DMS53 (cell line): ENCODE results near the gene PKDREJ.
A peak's percentile ranks its signal among the peaks of the same experiment; 100 is the strongest.
"Not testable (repeated sequence)": the region's sequence is repeated elsewhere in the genome, so short reads cannot be mapped to it uniquely, and the experiment has no call there.

Experiments
- DNase-seq: peaks from one replicate; lab custom pipeline; 2025; lab: John Stamatoyannopoulos, UW

The PKDREJ gene

DNA sequence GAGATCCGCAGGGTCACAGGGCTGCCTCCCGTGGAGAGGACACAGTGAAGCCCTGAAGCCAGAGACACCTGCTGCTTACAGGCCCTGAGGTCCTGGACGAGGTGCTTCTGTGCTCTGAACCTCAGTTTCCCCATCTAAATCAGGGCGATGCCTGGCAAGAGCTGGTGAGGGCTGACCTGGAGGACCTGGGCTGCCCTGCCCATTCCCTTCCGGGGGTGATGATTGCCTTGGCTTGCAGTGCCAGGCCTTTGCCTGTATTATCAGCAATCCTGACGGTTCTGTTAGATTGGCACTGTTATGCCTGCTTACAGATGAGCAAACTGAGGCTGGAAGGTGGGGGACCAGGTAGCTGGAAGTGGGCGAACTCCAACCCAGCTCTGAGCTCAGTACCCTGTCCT, 25.7 kb upstream of the PKDREJ start:
- DNase-seq, result no peak

DNA sequence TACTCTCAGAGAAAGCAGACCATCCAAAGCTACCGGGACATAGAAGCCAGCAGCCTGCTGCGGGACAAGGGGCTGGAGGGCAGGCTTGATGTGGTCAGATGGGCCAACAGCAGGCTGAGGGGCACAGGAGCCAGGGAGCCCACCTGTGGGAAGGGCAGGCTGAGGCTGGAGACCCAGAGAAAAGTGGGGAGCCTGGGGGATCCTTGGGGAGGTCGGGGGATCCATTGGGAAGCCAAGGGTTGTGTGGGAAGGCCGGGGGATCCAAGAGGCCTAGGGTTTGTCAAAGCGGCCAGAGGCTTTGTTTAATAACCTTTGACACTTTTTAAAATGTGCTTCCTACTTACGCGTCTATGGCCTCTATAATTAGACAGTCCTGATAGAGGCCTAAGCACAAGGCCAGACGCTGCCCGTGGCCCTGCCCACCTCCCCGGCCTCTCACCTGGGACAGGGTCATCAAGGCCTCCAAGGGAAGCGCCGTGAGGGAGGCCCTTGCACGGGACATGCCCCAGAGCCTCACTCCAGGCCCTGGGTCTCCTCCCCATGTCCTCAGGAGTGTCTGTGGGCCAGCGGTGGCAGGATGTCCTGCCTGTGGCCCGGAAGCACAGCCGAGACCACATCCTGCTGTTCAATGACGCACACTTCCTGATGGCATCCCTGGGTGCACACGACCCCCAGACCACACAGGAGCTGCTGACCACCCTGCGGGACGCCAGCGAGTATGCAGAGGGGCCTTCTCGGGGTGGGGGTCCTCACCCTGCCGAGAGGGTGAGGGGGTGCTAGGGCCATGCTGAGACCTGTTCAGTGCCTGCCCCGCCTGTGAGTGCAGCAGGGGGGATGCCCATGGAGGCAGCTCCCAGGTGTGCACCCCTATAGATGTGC, 25.0 kb upstream of the PKDREJ start:
- DNase-seq, result no peak

DNA sequence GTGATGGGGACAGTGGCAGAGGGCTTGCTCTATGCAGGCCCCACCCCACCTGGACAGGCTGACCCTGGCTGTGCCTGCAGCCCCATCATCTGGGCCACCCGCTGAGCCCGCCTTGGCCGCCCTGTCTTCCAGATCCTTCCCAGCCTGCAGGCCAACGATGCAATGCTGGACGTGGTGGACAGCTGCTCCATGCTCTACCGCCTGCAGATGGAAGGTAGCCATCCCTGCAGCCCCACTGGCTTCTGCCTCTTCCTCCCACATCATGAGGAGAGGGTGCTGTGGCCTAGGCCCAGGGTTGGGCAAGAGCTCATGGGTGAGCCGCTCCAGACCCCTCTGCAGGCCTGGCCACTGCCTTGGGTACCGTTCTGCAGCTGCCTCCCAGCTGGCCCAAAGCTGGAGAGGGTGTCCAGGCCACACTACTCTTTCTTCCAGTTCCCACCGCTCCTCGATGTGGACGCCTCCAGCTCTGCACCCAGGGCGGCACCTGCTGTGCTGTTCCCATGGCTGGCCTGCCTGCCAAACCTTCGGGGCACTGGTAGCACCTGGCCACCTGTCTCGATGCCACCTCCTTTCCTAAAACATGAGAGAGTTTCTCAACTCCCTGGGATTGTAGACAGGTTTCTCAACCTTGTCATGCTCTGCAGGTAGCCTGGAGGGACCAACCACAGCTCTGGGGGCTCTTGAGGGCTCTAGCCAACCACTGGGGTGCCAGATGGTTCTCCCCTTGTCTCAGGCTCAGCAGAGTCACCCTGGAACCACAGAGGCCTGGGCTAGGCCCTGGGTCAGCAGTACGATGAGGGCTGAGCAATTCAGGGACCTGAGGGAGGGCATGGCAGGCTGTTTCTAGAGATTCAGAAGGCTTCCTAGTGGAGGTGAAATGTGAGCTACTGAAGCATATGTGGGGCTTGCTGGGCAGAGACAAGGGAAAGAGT, 24.1 kb upstream of the PKDREJ start:
- no peak for DNase-seq

DNA sequence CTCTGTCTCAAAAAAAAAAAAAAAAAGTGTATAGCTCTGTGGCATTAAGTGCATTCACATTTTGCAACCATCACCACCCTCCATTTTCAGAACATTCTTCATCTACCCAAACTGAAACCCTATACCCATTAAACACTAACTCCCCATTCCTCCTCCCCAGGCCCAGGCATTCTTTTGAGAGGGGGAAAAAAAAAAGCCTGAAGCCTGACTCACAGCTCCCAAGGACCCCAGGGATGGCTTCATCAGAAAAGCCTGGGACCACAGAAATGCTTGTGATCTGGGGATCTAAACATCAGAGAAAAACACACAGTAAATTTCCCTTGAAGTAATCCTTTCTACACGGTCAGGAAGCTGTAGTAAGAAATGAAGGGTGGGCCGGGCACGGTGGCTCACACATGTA, 22.9 kb upstream of the PKDREJ start:
- DNase-seq, result no peak

DNA sequence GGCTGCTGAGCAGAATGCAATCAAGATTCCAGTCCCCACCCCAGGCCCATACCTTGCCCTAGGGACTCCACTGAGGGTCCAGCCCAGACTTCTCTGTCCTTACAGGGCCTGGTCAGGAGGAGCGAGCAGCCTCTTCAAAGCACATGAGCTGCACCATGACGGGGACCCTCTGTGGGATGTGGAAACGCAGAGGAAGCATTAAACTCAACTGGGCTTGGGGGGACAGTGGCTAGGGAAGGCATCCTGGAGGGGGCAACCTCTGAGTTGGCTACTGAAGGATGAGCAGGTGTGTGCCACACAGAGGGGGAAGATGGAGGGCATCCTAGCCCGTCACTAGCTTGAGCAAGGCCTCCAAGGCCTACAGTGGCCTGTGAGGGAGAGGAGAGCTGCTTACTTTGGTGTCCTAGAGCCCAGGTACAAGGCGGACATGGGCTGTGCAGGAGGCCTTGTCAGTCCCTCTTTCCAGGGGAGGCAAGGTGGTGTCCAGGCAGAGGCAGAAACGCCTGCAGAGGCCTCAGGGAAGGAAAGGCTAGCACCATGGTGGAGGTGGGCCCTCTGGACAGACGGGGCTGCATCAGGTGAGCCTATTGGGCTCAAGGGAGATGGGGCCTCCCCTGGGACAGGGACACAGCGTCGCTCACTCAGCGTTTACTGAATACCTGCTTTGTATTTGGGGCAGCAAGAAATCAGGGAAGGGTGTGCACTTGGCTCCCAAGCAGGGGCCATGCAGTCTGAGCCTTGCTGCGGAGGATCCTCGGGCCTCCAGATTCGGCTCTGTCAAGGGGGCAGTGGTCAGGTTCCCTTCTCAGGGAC, 18.9 kb upstream of the PKDREJ start:
- no peak for DNase-seq

DNA sequence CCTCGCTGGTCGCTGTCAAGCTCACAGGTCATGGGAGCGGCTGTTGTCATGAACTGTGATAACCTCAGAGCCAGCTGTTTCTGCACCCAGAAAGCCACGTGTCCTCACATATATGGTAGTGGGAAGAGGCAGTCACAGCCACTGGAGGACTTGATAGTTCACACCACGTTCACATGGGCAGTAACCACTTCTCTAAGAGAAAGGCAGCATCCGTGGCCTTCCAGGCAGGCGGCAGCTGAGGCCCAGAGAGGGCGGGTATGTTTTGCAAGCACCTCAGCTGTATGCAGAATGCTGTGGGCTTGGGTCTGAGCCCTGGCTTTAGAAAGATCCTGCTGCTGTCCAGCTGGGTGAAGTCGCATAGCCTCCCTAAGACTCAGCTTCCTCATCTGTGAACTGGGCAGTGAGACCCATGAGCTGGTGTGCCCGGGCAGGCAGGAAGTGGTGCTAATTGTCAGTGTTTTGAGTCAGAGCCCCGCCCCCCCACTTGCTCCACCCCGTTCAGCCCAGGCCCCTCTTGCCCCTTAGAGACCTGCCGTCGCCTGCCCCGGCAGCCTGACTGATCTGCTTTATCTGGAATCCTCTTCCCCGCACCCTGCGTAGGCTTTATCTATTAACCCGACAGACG, 18.0 kb upstream of the PKDREJ start:
- DNase-seq, result no peak

DNA sequence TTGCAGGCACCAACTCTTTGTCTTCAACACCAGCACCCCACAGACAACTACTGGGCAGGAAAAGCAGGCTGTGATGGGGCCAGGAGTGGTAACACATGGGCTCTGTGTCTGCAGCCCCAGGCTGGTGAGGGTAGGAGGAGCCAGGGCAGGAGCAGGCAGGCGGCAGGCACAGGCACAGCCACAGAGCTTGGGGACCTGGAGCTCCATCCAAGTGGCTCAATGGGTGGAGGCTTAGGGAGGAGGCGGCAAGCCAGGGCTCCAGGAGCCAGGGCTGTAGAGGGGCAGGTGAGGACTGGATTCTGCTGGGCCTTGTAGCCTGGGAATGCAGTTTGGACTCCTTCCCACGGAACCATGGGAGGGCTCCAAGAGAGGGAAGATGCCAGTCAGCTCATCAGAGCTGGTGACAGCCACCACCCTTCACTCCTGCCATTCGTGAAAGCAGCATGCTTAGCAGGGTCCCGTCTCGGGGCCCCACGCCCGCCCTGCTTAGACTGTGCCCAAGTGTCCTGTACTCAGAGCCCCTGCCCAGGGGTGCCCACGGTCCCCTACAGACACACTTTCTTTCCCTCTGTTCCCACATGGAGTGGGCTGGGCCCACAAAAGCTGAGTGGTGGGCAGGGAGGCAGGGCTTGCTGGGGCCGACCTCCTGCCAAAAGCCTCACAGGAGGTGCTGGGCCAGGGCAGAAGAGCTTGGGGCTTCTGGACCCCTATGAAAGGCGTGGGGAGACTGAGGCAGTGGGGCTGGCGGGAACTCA, 17.1 kb upstream of the PKDREJ start:
- DNase-seq, result no peak

DNA sequence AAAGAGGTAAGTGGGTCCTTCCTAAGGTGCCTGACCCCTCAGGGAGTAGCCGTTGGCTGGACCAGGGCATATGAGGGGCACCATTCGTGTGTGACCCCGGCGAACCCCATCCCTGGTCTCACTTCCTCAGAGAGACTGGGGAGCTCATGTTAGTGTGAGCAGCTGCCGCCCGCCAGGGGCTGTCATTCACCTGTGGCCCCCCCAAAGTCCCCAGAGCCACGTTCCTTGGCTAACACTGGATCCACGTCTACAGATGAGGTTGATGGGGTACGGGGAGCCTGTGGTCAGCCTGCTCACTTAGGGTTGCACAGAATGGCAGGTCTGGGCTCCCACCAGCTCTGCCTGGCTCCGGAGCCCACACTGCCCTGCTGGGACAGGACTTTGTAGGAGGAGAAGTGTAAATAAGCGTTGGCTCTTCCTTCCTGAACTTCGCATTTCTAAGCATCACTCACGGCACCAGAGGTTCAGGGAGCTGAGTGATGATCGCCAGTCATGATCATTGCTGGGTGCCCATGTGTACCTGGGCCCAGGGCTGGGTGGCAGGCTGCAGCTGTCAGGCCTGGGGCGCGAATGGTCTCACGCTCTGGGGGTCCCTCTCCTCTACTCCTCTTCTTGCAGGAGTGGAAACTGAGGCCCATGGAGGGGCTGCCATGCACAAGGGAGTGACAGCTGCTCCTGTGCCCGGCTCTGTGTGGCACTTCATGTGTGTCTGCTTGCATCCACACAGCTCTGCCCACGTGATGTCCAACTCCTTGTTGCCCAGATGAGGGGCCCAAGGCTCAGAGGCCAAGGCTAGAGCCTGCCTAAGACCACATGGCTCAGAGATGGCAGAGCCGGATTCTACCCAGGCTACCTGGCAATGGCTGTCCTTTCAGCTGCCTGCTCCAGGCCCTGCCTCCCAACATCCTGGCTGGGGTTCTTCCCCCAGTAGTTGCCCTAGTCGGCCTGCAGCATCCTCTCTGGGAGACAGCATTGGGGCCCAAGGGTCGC, 15.8 kb upstream of the PKDREJ start:
- DNase-seq, result no peak

DNA sequence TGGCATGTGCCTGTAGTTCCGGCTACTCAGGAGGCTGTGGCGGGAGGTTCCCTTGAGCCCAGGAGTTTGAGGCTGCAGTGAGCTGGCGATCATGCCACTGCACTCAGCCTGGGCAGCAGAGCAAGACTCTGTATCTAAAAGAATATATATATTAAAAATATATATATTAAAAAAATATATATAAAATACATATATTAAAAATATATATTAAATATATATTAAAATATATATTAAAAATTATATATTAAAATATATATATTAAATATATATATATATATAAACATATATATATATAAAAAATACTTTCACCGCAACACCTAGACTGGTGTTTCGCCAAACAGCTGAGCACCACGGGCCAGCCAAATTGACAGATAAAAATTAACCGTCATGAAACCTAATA, 13.4 kb upstream of the PKDREJ start:
- no peak for DNase-seq

DNA sequence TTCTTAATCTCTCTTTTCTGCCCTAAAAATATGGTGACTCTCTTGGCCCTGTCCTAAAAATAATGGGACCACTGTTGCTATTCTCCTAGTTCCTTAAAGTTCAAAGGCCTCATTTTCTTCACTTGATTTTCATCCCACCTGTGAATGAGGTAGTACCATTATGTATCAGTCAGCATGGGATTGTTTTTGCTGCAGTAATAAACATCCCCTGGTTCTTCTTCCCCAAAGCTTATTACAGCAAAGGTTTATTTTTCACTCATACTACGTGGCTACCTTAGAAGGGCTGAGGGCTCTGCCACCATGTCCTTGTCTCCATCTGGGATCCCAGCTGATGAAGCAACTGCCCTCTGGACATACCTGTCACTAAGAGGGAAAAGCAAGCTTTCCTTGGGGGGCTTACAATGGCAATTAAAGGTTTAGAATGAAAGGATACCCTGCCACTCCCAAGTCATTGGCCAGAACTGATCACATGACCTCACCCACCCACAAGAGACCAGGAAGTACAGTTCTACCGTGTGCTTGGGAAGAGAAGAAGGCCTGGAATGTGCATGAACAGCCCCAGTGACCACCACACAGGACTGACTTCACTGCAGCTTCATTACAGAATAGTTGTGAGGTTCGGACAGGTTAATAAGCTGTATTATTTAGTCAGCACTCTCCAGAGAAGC, 12.4 kb upstream of the PKDREJ start:
- DNase-seq, result peak; percentile 7

DNA sequence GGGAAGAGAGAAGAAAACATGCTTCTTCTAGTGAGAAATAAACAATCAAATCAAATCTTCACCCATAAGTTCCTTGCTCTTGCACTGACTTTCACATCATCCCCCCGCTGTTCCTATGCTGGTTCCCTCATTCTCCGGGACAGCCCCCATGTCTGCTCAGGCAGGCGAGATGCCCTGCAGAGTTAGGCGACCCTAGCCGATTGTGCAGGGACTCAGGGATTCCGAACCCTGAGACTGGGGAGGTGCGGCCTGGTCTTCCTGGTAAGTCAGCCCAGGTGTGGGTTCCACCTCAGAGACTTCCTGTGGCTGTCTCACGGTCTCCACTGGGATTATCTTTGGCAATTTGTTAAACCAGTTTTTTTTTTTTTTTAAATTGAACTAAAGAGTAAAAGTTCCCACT, 11.2 kb upstream of the PKDREJ start:
- no peak for DNase-seq

DNA sequence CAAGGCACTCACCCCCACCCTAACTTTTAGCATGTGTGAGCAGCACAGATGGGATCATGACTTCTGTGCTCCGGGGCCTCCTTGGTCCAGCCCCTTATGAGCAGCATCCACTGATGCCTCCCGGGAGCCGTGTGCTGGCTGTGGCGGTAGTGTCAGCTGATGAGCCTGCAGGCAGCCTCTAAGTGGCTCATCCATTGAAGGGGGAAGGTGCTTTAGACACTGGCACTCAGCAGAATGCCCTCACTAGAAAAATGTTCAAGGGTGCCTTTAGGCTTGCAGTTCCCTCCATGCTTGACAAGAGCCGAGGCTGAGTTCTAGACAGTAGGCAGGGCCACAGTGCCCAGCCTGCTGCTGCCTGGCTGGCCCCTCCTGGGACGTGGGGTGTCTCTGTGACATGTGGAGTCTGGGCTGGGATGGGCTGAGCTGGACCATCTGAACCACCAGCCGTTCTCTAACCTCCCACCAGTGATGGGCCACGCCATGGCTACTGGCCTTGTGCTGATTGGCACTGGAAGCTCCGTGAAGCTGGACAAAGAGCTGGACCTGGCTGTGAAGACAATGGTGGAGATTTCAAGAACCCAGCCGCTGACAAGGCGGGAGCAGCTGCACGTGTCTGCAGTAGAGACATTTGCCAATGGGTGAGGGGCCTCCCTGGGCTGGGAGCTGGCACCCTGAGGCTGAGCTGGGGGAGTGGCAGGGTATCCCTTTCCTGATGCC, 10.4 kb upstream of the PKDREJ start:
- no peak for DNase-seq

DNA sequence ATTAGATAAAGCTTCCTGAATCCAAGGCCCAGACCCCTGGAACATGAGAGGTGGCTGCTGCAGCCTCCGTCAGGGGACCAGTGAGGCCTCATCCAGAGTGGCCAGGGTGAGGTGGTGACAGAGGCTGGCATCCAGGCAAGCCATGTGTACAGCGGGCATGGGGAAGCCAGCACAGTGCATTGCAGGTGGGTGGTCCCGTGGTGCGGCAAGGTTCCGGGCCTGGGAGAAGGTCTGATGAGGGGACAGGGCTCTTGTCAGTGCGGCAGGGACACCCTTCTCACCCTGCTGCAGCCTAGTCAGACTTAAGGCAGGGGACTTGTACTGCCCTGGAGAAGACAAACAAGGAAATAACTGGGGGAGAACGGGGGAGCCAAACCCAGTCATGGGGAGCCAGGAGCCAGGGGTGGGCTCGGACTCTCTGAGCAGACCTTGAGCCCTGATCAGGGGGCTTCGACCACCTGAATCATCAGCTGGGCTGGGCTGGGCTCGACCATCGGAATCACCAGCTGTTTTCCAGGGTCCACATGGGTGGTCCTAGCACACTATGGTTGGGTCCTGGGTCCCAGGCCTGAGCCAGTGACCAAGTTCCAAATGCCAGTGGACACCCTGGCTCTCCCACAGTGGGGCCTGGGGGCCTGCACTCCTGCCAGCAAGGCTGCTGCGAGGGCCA, 9.8 kb upstream of the PKDREJ start:
- DNase-seq, result no peak

DNA sequence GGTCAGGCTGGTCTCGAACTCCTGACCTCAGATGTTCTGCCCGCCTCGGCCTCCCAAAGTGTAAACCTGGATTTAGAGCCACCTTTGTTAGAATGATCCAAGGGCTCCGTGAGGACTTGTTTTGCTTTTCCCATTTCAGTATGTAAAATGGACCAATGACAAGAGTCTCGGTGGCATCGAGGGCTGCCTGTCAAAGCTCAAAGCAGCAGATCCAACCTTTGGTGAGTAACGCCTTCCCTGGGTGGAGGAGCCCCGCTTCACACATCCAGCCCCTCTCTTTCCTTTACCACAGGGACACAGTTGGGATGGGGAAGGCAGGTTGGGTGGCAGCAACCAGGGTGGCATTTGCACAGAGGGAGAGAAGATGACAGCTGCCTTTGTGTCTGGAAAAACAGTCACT, 9.1 kb upstream of the PKDREJ start:
- DNase-seq, result no peak

DNA sequence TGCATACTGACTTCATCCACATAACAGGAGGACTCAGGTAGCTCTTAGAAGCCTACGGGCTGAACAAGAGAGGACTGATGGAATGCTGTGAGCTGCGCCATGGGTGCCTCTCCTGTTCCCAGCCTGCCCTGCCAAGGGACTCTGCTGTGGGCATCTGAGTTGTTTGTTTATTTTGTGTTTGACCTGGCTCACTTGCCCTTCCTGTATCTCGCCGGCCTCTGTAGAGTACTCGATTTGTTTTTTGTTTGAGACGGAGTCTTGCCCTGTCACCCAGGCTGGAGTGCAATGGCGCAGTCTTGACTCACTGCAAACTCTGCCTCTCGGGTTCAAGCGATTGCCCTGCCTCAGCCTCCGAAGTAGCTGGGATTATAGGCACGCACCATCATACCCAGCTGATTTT, 6.4 kb upstream of the PKDREJ start:
- DNase-seq, result peak; percentile 34

DNA sequence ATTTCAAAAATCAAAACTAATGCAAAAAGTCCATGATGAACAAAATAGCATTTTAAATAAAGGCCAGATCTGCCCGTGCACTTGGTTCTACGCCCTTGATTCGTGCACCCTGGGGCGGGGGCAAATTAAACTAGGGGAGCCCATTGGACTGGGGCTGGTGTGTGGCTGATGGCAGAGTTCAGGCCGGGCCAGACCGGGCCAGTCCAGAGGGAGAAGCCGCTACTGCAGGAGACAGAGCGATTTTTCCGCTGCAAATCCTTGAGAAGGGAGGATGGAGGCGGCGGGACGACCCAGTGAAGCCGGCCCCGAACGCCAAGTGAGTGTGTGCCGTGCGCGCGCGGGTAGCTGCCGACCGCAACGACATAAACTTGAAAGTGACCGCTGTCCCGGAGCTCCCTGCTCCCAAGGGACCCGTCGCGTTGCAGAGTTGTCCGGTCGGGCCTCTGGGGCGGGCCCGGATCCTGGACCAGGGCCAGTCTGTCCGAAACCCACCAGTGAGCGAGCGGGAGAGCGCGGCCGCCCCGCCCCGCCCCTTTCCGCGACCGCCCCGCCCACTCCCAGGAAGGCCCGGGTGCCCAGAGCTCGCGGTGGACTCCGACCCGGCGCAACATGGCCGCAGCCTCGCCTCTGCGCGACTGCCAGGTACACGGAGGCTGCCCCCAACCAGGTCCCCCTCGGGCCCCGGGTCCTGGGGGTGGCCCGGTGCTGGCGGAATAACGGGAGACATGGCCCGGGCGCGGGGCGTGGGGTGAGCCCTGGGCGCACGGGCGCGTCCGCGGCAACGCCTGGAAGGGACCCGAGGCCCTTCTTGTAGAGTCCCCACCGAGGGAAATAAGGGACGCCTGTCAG, 4.5 kb upstream of the PKDREJ start, which contains the start of gene TTC38:
Gene TTC38, plus strand, starts transcription at position 578 of the 849 bp plus-strand sequence. Its CDS starts 32 bp downstream, at position 610.
- peak; percentile 87 for DNase-seq

DNA sequence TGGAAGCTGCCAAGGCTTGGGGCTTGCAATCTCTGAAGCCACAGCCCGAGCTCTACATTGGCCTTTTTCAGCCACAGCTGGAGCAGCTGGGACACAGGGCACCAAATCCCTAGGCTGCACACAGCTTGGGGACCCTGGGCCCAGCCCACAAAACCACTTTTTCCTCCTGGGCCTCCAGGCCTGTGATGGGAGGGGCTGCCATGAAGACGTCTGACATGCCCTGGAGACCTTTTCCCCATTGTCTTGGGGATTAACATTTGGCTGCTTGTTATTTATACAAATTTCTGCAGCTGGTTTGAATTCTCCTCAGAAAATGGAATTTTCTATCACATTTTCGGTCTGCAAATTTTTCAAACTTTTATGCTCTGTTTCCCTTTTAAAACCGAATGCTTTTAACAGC, 2.5 kb upstream of the PKDREJ start:
- not testable (repeated sequence) for DNase-seq
